ENCODE data around the gene ASB7.

- TF ChIP-seq CTCF (IDR thresholded peaks at IDR 0.05) (no peak), POLR2A (IDR thresholded peaks at IDR 0.05) (no peak), EP300 (IDR thresholded peaks at IDR 0.05) (no peak)
Observed at GRCh38 chr15:100687582-100688141, 85.3 kb downstream of the ASB7 start.
